OCI-LY7 (cell line): ENCODE data around the gene COL23A1.

ENCODE experiments used
- EZH2phosphoT487 ChIP-seq: fragments of 200-600 bp; sonication (generic); IDR thresholded peaks from 2 replicates; pipeline ENCODE4 v1.6.1; 2018; ENCODE audit warnings: low read depth, borderline replicate concordance, mild to moderate bottlenecking, mixed run types, antibody characterized with exemption, low read length, moderate library complexity, mixed read lengths
- TF ChIP-seq, protein P1 (sequence below): fragments of 200-600 bp; sonication (generic); conservative IDR thresholded peaks from 2 replicates; pipeline ENCODE4 v1.5.1; 2014; ENCODE audit warnings: mild to moderate bottlenecking, antibody characterized with exemption, low read length, moderate library complexity, mixed read lengths

DNA sequence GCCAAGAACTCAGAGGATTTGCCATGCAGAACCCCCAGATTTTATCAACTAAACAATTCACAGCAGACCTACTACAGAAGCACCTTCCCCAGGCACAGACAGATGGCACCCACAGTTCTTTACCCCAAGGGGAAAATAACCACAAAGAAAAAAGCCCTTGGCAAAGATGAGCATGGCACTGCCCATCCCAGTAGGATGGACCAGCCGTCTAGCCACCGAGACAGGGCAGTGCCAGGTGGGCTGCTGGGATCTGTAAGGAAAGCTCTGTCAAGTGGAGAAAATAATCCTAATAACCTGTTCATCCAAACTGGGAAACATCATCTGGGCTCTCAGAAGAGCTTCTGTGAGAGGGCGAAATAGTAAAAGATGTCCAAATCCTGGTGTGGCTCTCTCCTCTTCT is 130.0 kb downstream of the COL23A1 start:
- TF ChIP-seq, protein P1, sequence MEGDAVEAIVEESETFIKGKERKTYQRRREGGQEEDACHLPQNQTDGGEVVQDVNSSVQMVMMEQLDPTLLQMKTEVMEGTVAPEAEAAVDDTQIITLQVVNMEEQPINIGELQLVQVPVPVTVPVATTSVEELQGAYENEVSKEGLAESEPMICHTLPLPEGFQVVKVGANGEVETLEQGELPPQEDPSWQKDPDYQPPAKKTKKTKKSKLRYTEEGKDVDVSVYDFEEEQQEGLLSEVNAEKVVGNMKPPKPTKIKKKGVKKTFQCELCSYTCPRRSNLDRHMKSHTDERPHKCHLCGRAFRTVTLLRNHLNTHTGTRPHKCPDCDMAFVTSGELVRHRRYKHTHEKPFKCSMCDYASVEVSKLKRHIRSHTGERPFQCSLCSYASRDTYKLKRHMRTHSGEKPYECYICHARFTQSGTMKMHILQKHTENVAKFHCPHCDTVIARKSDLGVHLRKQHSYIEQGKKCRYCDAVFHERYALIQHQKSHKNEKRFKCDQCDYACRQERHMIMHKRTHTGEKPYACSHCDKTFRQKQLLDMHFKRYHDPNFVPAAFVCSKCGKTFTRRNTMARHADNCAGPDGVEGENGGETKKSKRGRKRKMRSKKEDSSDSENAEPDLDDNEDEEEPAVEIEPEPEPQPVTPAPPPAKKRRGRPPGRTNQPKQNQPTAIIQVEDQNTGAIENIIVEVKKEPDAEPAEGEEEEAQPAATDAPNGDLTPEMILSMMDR: no peak
- no peak for TF ChIP-seq EZH2phosphoT487
